WTC11 (cell line): ENCODE measurements around the gene POLD4. TPM values are rescaled to one million over a fixed set of nuclear protein-coding genes. Genes with fewer than 3 reads are reported as not detected.

Experiments used
- ATAC-seq: fragments of 200-7000 bp; cut with Tn5 transposase; 2 replicates; pipeline ENCODE4 v1.10.0; 2021; ENCODE audit warnings: mild to moderate bottlenecking, moderate library complexity
- CTCF ChIA-PET: fragments of 300-600 bp; sonication (Branson Sonifier 250); formaldehyde crosslinking; loops from one replicate; lab custom pipeline; 2021; ENCODE audit warnings: antibody characterized with exemption; lab: Charles Lee
- POLR2A ChIA-PET: fragments of 350-600 bp; sonication (Branson Sonifier 250); formaldehyde crosslinking; loops from one replicate; lab custom pipeline; 2021; ENCODE audit warnings: antibody characterized with exemption; lab: Charles Lee
- DNase-seq: peaks from one replicate; pipeline ENCODE4 v3.0.0; 2021; ENCODE audit warnings: low spot score
- H3K27ac Mint-ChIP-seq: 2 replicates; pipeline ENCODE4 v1.8.0; 2021; ENCODE audit warnings: mixed read lengths
- H3K27me3 Mint-ChIP-seq: 2 replicates; pipeline ENCODE4 v1.8.0; 2021; ENCODE audit warnings: low read depth, mild to moderate bottlenecking, moderate library complexity, mixed read lengths
- H3K36me3 Mint-ChIP-seq: 2 replicates; pipeline ENCODE4 v1.8.0; 2021; ENCODE audit warnings: mixed read lengths
- H3K4me1 Mint-ChIP-seq: 2 replicates; pipeline ENCODE4 v1.8.0; 2022; ENCODE audit warnings: mixed read lengths
- H3K4me3 Mint-ChIP-seq: 2 replicates; pipeline ENCODE4 v1.8.0; 2021; ENCODE audit warnings: mild to moderate bottlenecking, moderate library complexity, mixed read lengths
- H3K9me3 Mint-ChIP-seq: 2 replicates; pipeline ENCODE4 v1.8.0; 2021; ENCODE audit warnings: mixed read lengths
- CDX4 ChIP-seq: fragments of 250-450 bp; sonication (Bioruptor Pico); IDR thresholded peaks from 2 replicates; pipeline ENCODE4 v1.9.0; 2021; ENCODE audit warnings: moderate library complexity, mild to moderate bottlenecking, inconsistent platforms, borderline replicate concordance
- CREB1 ChIP-seq: sonication (generic); formaldehyde crosslinking; IDR thresholded peaks from 2 replicates; pipeline ENCODE4 v1.8.0; 2023; ENCODE audit warnings: mild to moderate bottlenecking, missing genetic modification reagents
- ERG ChIP-seq: fragments of 250-450 bp; sonication (Bioruptor Pico); IDR thresholded peaks from 2 replicates; pipeline ENCODE4 v1.8.0; 2021; ENCODE audit warnings: mild to moderate bottlenecking
- GABPB1 ChIP-seq: sonication (generic); formaldehyde crosslinking; IDR thresholded peaks from 2 replicates; pipeline ENCODE4 v1.8.1; 2023; ENCODE audit warnings: mild to moderate bottlenecking, missing genetic modification reagents
- OVOL2 ChIP-seq: fragments of 250-450 bp; sonication (Bioruptor Pico); IDR thresholded peaks from 2 replicates; pipeline ENCODE4 v1.9.0; 2021; ENCODE audit warnings: mild to moderate bottlenecking, borderline replicate concordance
- USF1 ChIP-seq: sonication (generic); formaldehyde crosslinking; IDR thresholded peaks from 2 replicates; pipeline ENCODE4 v1.8.0; 2022; ENCODE audit warnings: mild to moderate bottlenecking, missing genetic modification reagents
- ZNF121 ChIP-seq: sonication (generic); formaldehyde crosslinking; IDR thresholded peaks from 2 replicates; pipeline ENCODE4 v1.8.0; 2023; ENCODE audit warnings: missing genetic modification reagents
- total RNA-seq: library from RNA; stranded (reverse); gene quantifications from 3 replicates; pipeline ENCODE4 v1.2.3, GENCODE V29; 2021
- TF ChIP-seq, protein P1 (sequence below): sonication (generic); formaldehyde crosslinking; IDR thresholded peaks from 2 replicates; pipeline ENCODE4 v1.8.1; 2023; ENCODE audit warnings: mild to moderate bottlenecking, missing genetic modification reagents, borderline replicate concordance
- TF ChIP-seq, protein P2 (sequence below): sonication (generic); formaldehyde crosslinking; IDR thresholded peaks from 2 replicates; pipeline ENCODE4 v1.8.0; 2022; ENCODE audit warnings: missing genetic modification reagents

Gene POLD4
- total RNA-seq, 1 experiment from 2014 or later, result 30.3 TPM

DNA sequence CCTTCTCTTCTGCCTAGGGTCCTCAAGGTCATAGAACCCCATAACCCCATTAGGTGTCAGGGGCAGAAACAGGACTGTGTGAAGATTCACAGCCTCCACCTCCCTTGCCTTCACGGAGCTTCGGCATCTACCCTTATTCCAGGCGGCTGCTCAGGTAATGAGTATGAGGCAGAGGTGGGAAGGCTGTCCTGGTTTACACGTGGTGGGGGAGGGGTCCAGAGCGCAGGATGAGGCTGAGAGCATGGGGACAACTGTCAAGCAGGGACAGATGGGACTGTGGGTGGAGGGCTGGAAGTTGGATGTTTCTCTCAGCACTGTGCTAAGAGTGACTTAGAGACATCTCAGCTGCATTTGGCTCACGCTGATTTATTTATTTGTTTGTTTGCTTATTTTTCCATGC, 34.2 kb upstream of the POLD4 start:
- no peak for TF ChIP-seq GABPB1 (CRISPR knock-in tag)
- no peak for TF ChIP-seq CDX4 (CRISPR knock-in tag)
- ChIA-PET CTCF (interaction anchor here (1.4 to 25.7 kb wide), 7 partner anchors 12 to 126 kb away, joined by 3 to 842 read pairs (median 6); partner anchors contain the start of genes POLD4 and PPP1CA), POLR2A (interaction anchor here (0.6 to 1.5 kb wide), 3 partner anchors 33 to 326 kb away, joined by 3 to 5 read pairs (median 3); partner anchors contain the start of gene RPS6KB2)
- no peaks in the 10 kb centered on the region for H3K36me3 Mint-ChIP-seq
- H3K9me3 Mint-ChIP-seq, result no peaks in the 10 kb centered on the region
- no peak for ATAC-seq
- no peak for DNase-seq
- H3K4me3 Mint-ChIP-seq, result no peak overlapping the region
- peaks cover 26% of the 10 kb centered on the region for H3K27me3 Mint-ChIP-seq
- H3K4me1 Mint-ChIP-seq, result peaks cover 27% of the 10 kb centered on the region
- no peak overlapping the region for H3K27ac Mint-ChIP-seq

GRCh38 chr11:67387069-67387468, 33.7 kb upstream of the POLD4 start:
- ChIA-PET POLR2A (interaction anchor here (0.9 to 1.5 kb wide), 3 partner anchors 15 to 41 kb away, joined by 3 to 6 read pairs (median 5); partner anchors contain the start of genes PPP1CA and RPS6KB2), CTCF (interaction anchor here (0.6 to 25.7 kb wide), 11 partner anchors 11 to 125 kb away, joined by 3 to 842 read pairs (median 5); partner anchors contain the start of genes CLCF1, POLD4 and PPP1CA)
- no peaks in the 10 kb centered on the region for H3K36me3 Mint-ChIP-seq
- H3K9me3 Mint-ChIP-seq, result no peaks in the 10 kb centered on the region
- ATAC-seq (no peak), DNase-seq (no peak)
- H3K27ac Mint-ChIP-seq, result no peak overlapping the region
- TF ChIP-seq OVOL2 (CRISPR knock-in tag), result no peak
- no peak overlapping the region for H3K4me3 Mint-ChIP-seq
- H3K27me3 Mint-ChIP-seq, result peaks cover 30% of the 10 kb centered on the region
- peaks cover 30% of the 10 kb centered on the region for H3K4me1 Mint-ChIP-seq

DNA sequence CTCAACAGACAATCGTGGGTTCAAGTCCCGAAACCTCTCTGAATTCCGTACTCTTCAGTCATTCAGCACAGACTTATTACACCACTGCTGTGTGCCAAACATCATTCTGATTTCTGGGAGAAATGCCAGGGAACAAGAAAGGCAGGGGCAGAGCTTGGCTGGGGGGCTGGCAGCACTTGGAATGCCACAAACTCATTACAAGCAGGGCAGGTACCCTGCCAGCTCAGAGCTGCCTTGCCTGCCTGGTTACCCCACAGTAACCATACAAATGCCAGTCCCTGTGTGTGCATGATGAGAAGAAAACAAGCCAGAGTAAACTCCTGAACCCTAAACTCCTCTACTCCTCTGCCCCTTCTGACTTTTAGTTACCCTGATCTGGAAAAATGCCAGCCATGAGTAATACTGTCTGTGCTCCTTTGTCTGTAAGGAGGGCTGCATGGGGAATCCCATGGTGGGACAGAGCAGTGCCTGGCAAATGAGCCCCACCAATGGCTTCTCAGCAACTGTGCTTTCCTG, 31.6 kb upstream of the POLD4 start:
- H3K36me3 Mint-ChIP-seq, result no peaks in the 10 kb centered on the region
- no peak overlapping the region for H3K27ac Mint-ChIP-seq
- no peak for DNase-seq
- H3K9me3 Mint-ChIP-seq, result no peaks in the 10 kb centered on the region
- peaks cover 25% of the 10 kb centered on the region for H3K4me1 Mint-ChIP-seq
- ChIA-PET CTCF (interaction anchor here (0.9 to 25.7 kb wide), 5 partner anchors 9 to 39 kb away, joined by 3 to 842 read pairs (median 5); partner anchors contain the start of genes CLCF1 and POLD4), POLR2A (interaction anchor here (0.6 kb wide), 1 partner anchor 94 kb away, joined by 5 read pairs; no protein-coding TSS in a partner anchor)
- H3K4me3 Mint-ChIP-seq, result no peak overlapping the region
- peaks cover 38% of the 10 kb centered on the region for H3K27me3 Mint-ChIP-seq
- ATAC-seq, result no peak
- no peak for TF ChIP-seq ERG (CRISPR knock-in tag)
- TF ChIP-seq USF1 (CRISPR knock-in tag), result no peak

DNA sequence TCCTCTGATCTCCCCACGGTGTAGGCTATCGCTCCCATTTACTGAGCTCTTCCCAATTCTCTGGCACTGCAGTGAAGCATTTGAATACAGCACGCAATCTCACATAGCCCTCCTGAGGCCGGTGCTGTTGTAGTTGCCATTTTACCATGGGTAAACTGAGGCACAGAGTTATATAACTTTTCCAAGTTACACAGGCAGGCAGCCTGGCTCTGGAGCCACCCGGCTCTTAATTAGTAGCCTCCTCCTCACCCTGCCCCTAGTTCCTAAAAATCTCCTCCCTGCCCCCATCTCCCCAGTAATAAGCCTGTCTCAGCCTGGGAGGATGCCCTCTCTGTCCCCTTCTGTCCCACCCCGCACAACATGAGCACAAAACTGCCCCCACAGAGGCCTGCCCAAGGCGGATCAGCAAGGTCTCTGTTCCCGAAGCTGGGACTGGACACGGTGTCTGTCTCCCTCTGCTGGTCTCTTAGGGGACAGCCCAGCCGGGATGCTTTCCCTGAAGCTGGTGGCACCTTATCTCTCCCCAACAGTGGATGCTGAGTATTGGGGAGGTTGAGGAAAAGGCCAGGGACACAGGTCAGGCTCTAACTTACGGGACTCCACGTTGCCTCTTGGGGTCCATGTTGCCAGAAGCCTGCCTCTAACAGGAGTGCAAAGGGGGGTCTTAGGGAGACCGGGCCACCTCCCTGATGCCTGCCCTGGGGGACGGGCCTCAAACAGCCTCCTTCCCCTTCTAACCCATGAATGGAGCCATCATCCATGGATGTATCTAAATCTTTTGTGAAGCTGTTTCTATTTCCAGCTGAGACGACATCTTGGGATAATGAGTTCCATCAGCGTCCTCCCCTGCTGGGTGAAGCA, 29.2 kb upstream of the POLD4 start:
- Mint-ChIP-seq H3K4me1 (peaks cover 17% of the 10 kb centered on the region), H3K36me3 (no peaks in the 10 kb centered on the region), H3K27ac (no peak overlapping the region; the same call in 1 of the 2 replicates), H3K9me3 (no peaks in the 10 kb centered on the region), H3K27me3 (peaks cover 52% of the 10 kb centered on the region), H3K4me3 (no peak overlapping the region)
- ChIA-PET CTCF (interaction anchor here (0.6 to 25.7 kb wide), 43 partner anchors 9 to 916 kb away, joined by 3 to 842 read pairs (median 5); partner anchors contain the start of genes CLCF1, NUDT8, POLD4 and PPP1CA), POLR2A (interaction anchor here (0.7 to 1.5 kb wide), 3 partner anchors 8 to 54 kb away, joined by 3 to 8 read pairs (median 4); partner anchors contain the start of gene POLD4)
- DNase-seq (peak; percentile 90), ATAC-seq (peak; percentile 85)
- TF ChIP-seq, protein P1, sequence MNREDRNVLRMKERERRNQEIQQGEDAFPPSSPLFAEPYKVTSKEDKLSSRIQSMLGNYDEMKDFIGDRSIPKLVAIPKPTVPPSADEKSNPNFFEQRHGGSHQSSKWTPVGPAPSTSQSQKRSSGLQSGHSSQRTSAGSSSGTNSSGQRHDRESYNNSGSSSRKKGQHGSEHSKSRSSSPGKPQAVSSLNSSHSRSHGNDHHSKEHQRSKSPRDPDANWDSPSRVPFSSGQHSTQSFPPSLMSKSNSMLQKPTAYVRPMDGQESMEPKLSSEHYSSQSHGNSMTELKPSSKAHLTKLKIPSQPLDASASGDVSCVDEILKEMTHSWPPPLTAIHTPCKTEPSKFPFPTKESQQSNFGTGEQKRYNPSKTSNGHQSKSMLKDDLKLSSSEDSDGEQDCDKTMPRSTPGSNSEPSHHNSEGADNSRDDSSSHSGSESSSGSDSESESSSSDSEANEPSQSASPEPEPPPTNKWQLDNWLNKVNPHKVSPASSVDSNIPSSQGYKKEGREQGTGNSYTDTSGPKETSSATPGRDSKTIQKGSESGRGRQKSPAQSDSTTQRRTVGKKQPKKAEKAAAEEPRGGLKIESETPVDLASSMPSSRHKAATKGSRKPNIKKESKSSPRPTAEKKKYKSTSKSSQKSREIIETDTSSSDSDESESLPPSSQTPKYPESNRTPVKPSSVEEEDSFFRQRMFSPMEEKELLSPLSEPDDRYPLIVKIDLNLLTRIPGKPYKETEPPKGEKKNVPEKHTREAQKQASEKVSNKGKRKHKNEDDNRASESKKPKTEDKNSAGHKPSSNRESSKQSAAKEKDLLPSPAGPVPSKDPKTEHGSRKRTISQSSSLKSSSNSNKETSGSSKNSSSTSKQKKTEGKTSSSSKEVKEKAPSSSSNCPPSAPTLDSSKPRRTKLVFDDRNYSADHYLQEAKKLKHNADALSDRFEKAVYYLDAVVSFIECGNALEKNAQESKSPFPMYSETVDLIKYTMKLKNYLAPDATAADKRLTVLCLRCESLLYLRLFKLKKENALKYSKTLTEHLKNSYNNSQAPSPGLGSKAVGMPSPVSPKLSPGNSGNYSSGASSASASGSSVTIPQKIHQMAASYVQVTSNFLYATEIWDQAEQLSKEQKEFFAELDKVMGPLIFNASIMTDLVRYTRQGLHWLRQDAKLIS (CRISPR knock-in tag), result no peak
- TF ChIP-seq ZNF121 (0 out of 2 replicates have a peak, but pooled peaks have one; percentile 16), CREB1 (CRISPR knock-in tag) (no peak)
- TF ChIP-seq, protein P2, sequence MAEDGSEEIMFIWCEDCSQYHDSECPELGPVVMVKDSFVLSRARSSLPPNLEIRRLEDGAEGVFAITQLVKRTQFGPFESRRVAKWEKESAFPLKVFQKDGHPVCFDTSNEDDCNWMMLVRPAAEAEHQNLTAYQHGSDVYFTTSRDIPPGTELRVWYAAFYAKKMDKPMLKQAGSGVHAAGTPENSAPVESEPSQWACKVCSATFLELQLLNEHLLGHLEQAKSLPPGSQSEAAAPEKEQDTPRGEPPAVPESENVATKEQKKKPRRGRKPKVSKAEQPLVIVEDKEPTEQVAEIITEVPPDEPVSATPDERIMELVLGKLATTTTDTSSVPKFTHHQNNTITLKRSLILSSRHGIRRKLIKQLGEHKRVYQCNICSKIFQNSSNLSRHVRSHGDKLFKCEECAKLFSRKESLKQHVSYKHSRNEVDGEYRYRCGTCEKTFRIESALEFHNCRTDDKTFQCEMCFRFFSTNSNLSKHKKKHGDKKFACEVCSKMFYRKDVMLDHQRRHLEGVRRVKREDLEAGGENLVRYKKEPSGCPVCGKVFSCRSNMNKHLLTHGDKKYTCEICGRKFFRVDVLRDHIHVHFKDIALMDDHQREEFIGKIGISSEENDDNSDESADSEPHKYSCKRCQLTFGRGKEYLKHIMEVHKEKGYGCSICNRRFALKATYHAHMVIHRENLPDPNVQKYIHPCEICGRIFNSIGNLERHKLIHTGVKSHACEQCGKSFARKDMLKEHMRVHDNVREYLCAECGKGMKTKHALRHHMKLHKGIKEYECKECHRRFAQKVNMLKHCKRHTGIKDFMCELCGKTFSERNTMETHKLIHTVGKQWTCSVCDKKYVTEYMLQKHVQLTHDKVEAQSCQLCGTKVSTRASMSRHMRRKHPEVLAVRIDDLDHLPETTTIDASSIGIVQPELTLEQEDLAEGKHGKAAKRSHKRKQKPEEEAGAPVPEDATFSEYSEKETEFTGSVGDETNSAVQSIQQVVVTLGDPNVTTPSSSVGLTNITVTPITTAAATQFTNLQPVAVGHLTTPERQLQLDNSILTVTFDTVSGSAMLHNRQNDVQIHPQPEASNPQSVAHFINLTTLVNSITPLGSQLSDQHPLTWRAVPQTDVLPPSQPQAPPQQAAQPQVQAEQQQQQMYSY, result no peak
